Uterine smooth muscle cell (primary cell): Measurements from ENCODE around the gene DPYD. TPM values are rescaled to one million over a fixed set of nuclear protein-coding genes. Genes with fewer than 3 reads are reported as not detected.

Source experiments
- total RNA-seq: library from RNA; depleted of rRNA; stranded (reverse); fragments of >200 nt; gene quantifications from 2 replicates; pipeline ENCODE4 v1.2.3, GENCODE V29; 2014

The DPYD gene
- total RNA-seq, result 49.2 and 50.5 TPM in 2 replicates

DNA sequence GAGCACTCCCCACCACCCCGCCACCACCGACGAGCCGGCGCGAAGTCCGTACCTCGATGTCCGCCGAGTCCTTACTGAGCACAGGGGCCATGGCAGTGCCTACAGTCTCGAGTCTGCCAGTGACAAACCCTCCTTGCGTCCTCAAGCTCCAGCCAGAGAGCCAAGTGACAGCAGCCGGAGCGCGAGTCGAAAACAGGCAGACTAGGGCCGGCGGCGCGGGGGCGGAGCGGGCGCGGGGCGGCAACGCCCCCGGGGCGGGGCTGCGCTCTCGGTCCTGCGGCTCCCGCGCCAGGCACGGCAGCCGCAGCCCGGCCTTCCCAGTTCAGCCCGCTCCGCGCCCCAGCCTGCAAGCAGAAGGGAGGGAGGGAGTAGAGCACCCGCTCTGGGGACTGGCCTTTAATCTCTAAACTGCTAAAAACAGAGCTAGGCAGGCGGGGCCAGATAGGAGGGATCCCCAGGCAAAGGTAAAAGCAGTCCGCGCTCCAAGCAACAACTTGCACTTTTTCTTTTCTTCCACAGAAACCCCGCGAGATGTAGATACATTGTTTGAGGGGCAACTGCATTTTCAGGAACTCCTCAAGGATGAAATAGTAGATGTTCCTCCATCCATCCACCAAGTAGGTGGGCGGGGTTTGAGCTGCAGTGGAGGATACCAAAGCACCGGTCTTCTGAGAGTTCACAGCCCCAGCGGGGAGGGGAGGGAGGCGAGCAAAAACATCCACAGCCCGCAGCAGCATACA is at the start of gene DPYD:
Gene DPYD, minus strand, starts transcription at position 203 of the 740 bp plus-strand sequence. Its CDS starts 112 bp downstream, at position 91.

